ENCODE data around the gene SAMM50. TPM values are rescaled to one million over a fixed set of nuclear protein-coding genes. Genes with fewer than 3 reads are reported as not detected.
A peak's percentile ranks its signal among the peaks of the same experiment; 100 is the strongest.

SAMM50 gene
- total RNA-seq, 1 donor from 2014 or later = 57.9 TPM

DNA sequence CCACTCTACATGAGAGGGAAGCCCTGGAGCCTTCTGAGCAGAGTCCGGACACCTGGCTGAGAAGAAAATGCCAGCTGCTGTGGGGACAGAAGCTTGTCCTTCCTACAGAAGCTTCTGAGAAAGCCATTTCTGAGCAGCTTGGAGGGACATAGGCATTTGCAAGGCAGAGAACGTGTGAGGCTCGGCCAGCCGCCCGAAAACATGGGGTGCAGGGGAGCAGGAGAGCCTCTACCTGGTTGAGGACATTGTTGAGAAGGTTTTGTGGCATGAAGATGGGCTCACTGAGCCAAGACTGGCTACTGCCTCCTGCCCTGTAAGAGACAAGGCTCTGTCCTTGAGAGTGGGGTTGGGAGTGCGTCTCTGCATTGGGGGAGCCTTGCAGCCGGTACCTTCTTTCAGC is 25.3 kb downstream of the SAMM50 start:
- no peak for DNase-seq

DNA sequence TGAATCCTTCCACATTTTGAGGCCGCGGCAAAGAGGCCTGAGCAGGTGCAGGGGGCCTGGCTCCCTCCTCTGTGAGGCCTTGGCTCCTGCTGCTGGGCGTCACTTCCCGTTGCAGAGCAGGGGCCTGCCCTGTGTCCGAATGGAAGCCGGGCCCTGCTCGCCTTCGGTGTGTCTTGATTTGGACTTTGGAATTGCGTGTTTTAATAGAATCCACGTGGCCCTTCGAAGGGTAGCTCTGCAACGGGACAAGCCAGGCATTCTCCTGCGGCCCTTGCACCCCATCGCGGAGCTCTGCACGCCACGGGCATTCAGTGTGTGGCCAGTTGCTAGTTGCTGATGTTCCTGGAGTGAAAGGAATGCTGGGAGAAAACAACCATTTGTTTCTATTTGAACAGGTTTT is 25.8 kb downstream of the SAMM50 start:
- no peak for DNase-seq

GRCh38 chr22:43983808-43984207 is 28.6 kb downstream of the SAMM50 start:
- DNase-seq = no peak

DNA sequence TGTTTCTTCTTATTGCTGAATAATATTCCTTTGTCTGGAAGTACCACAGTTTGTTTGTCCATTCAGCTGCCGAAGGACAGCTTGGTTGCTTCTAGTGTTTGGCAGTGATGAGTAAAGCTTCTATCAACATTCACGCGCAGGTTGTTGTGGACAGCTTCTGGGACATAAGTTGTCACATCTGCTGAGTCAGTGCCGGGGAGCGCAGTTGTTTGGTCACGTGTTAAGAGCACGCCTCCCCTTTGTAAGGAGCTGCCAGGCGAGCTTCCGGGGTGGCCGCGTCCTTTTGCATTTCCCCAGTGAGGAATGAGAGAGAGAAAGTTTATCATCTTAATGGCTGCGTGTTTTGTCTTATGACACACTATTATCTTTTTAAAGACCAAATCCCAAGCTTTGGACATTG is 30.3 kb downstream of the SAMM50 start:
- no peak for DNase-seq

DNA sequence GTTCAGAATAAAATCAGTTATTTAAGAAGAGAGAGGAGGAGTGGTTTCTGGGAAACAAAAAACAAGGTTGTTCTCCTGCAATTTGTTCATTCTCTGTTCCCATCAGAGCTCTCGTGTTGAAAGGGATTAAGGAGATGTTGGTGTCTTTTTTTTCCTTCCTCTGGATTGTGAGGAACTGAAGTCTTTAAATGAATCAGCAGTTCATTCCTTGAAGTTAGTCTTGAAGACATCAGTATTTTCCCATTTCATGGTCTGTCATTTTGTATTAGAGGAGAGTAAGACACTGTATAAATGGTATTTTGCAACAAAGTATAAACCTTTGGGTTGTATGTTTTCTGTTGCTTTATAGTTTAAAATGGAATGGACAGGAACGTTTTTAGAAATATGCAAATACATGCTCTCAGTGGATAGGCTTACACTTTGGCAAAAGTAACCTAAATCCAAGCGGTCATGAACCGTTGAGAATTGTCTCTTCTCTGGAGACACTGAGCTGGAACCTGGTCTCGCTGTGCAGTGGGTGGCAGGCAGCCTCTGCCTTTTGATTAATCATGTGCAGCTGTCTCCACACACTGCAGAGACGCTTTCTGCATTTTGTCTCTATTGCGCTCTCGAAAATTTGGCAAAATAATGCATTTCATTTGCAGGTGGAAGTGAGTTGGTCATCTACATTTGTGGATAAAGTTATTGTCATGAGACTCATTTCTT is 33.0 kb downstream of the SAMM50 start:
- no peak for DNase-seq

DNA sequence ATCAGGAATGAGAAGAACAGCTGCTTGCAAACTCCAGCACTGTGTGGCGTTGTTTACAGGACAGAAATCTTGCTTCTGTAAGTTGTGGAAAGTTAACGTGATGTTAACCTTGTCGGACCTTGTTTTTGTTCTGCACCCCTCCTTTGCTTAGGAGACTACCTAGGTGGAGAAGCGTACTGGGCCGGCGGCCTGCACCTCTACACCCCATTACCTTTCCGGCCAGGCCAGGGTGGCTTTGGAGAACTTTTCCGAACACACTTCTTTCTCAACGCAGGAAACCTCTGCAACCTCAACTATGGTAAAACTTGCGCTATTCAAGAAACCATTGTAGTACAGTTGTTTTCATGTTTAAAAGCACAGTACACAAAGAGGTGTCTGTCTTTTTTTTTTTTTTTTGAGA is 33.7 kb downstream of the SAMM50 start:
- DNase-seq = no peak

DNA sequence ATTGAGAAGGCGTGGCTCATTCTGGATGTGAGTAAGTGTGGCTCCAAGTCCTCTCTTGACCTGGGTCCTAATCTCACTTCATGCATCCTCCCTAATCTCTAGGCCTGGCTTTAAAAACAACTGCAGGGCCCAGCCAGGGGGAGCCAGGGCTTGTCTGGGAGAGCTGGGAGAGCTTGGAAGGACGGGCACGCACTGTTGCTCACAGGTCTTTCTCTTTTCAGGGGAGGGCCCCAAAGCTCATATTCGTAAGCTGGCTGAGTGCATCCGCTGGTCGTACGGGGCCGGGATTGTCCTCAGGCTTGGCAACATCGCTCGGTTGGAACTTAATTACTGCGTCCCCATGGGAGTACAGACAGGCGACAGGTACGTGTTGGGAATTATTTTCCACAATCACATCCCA is 34.8 kb downstream of the SAMM50 start:
- no peak for DNase-seq

GRCh38 chr22:43991316-43992020 is 36.2 kb downstream of the SAMM50 start:
- DNase-seq = no peak

- no peak for DNase-seq
Measured at GRCh38 chr22:43992331-43992821, 37.1 kb downstream of the SAMM50 start.

DNA sequence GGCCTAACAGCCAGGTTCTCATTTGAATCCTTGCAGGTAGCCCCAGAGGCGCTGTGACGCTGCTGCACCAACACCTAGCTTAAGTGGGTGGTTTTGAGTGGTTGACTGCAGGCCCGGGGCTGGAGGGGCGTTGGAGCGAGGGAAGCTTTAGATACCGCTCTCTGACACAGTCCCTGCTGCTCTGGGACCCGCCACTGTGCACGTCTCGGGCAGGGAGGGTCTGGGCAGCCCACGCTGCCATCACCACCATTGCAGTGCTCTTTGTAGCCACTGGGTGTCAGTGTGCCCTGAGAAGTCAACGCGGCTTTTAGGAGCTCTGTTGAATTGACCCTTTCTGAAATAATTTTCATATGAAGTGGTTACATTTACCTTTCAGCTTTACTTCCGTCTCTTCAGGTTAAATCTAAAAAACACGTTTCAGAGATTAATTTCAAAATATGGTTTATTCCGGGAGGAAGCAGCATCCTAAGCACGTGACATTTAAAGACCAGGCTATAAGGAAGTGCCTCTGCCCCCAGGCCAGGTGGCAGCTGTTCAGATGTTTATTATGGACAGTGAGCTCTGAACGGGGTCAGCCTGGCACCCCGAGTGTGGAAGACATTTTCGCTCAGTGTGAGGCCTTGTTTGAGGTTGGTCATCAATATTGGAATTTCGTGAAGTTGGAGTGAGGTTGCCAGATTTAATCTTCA is 38.0 kb downstream of the SAMM50 start:
- DNase-seq = peak; percentile 81

DNA sequence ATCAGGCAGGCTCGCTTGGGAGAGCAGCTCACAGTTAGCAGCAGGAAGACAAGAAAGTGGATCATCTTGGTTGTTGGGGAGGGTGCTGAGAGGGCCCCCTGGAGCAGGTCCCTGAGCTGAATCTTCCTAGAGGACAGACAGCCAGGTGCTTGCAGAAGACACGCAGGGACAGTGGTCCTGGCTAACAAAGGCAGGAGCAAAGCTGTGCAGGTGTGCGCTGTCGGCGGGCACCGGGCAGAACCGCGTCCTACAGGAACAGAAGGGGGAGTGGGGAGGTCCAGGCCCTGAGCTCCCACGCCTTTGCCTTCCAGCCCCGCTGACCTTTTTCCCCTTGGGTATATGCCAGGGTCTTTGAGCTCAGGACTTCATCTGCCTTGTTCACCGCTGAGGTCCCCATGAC is 38.8 kb downstream of the SAMM50 start:
- DNase-seq = no peak

DNA sequence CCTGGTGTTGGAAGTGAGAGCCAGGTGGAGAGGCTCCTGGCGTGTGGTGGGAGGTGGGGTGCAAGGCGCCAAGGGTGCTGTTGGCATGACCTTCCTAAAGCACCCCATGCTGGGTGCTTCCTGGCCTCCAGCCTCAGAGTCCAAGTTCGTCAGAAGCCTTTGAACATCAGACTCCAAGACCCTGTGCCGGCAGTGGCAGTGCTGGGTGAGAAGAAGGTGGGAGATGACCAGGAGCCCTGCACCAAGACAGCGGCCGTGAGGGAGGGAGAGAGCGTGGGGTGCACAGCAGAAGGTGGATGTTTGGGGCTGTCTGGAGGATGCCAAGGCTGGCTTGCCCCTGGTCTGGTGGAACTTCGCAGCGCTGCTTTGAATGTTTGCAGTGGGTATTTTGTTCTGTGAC is 39.2 kb downstream of the SAMM50 start:
- DNase-seq = no peak

- no peak for DNase-seq
Measured at GRCh38 chr22:43995057-43995685, 39.9 kb downstream of the SAMM50 start.

DNA sequence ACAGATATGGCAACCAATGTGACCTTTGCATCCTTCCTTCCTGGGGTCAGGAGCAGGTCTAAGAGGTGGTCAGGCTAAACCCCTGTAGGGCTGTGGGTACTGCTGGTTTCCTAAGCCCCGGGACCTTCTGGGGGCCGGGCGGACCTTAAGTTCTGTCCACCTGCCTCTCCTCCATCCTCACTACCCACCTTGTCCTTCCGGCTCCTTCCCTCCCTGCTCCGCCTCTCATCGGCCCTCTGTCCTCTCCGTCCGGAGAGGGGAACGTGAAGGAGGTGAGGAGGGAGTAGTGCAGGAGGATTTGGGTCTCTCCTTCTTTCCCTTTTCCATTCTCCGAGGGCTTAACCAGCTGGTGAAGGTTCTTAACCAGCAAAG is 40.5 kb downstream of the SAMM50 start:
- no peak for DNase-seq

GRCh38 chr22:43996170-43996980 is 41.1 kb downstream of the SAMM50 start:
- DNase-seq = peak; percentile 81

DNA sequence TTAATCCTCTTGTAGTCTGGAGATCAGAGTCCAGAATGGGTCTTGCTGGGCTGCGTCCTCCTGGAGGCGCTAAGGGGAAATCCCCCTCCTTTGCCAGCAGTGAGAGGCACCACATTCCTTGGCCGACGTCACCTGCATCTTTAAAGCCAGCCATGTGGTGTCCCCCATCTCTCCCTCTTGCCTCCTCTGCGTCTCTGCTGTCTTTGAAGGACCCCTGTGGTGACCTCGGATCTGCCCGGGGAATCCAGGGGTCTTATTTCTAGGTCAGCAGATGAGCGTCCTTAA is 41.7 kb downstream of the SAMM50 start:
- DNase-seq = no peak

DNA sequence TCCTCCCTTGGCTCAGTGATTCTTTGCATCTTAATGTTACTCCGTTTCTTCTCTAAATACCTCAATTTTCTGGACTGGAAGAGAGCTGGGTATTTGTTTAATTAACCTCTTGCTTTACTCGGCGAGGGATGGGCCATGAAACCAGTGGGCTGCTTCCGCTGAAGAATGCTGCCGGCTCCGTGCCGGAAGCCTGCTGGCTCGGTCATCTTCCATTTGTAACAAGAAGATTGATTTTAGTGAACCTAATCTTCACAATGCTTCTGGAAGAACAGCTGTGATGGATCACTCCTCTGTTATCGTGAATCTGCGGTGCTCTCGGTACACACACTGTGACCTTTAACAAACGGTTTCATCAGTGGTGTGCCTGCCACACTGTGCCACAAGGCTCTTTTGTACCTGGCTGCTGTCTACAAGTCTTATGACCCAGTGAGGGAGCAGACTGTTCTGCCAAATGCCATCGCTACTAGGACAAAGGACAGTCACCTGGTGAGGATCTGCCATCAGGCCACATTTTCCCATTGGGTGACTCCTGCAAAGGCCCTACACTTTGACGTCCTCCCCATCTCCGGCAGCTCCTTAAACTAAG is 43.5 kb downstream of the SAMM50 start:
- no peak for DNase-seq

GRCh38 chr22:43999378-43999777 is 44.1 kb downstream of the SAMM50 start:
- no peak for DNase-seq

- no peak for DNase-seq
Measured at GRCh38 chr22:44000123-44000522, 44.9 kb downstream of the SAMM50 start.

- no peak for DNase-seq
Measured at GRCh38 chr22:44001521-44001920, 46.3 kb downstream of the SAMM50 start.

DNA sequence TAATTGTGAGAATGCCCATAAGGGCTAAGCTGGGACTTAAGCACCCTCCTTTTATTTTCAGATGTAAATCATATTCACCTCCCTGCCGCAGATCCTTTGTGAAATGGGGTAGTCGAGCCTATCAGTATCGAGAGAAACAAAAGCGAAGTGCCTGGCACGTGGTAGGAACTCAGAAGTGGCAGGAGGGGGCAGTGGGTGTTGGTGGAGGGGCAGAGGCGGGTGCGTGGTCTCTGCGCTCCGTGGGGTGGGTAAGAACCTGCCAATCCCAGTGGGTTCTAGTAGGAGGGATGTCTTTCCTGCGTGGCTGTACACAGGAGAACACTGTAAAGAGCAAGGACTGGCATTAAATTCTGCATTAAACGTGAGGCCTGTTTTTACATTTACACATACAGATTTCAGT is 47.1 kb downstream of the SAMM50 start:
- DNase-seq = no peak

- DNase-seq = peak; percentile 34
Measured at GRCh38 chr22:44002997-44003396, 47.8 kb downstream of the SAMM50 start.

Measured in dermis blood vessel endothelial cell (primary cell).